Glomerular endothelial cell (primary cell): ENCODE results near the gene MACROD2. TPM values are rescaled to one million over a fixed set of nuclear protein-coding genes. Genes with fewer than 3 reads are reported as not detected.
A peak's percentile ranks its signal among the peaks of the same experiment; 100 is the strongest.

Experiments
- DNase-seq: peaks from one replicate; pipeline ENCODE4 v3.0.0-alpha.2; 2011; ENCODE audit warnings: low read depth, low spot score; ENCODE audit errors: extremely low read depth
- total RNA-seq: library from RNA; depleted of rRNA; stranded (reverse); fragments of >200 nt; gene quantifications from 2 replicates; pipeline ENCODE4 v1.2.3, GENCODE V29; 2015

MACROD2 gene
- total RNA-seq, 1 donor from 2014 or later: 0.76 TPM

DNA sequence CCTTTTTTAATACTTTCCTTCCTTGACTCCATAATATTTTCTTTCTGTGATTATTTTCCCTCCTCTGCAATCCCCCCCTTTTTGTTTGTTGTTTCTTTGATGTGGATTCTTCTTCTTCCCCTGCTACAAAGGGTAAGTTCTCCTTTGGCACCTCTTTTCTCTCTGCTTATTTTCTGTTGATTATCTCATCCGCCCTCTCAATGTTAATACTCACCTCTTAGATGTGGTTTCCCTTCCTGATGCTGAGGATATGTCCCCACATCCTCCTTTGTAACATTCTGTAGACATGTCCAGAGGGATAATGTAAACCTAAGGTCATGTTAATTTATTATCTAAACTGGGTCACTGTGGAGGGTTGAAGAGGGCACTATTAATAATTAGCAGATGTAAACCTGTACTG lies 324.4 kb downstream of the MACROD2 start:
- DNase-seq: no peak

DNA sequence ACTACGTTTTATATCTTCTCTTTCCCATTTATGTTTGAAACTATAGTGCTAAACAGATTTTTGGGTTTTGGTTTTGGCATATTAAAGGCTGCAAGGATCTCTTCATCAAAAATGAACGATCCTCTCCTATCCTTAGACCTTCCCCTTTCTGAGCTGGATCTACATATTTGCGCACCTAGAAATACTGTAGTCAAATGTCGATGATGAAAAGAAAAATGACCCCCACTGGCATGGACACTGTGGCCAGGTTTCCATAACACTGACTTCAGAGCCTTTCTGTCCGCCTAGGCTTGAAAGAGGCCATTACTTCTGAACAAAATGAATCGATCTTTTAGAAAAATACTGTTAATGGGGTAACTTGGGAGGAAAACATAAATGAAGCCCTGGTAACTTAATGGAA lies 336.3 kb downstream of the MACROD2 start:
- DNase-seq: no peak

DNA sequence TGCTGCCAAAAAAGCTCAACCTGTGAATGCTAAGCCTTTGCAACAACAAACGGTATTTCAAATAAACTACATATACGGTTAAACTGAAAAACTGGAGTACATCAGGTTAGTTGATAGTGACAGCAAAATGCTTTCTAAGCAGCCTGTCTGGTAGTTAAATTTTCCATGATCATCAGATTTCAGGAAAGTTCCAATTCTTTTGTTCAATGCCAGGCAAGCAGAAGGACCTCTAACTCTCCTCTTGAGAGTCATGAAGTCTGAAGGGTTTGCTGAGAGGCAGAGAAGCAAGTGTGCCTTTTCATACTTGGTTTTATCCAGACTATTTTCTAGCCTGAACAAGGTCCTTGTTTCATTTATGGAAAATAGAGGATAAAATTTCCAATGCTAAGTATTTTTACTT lies 337.6 kb downstream of the MACROD2 start:
- DNase-seq: no peak

DNA sequence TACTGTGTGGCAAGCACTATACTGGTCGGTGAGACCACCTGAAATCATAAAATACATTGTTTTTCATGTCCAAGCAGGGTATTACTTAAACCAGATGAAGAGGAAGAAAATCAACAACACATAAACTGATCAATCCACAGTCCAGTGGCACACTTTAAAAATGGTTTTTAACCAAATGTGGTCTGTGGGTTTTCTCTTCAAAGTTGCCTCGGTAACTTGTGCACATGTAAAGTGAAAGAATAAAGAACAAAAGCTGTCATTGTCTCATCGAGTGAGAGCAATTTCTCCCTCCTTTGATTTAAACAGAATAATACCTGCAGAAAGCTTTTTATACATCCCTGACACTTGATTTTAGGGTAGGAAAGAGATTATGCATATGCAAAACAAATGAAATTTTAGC lies 338.4 kb downstream of the MACROD2 start:
- DNase-seq: no peak

DNA sequence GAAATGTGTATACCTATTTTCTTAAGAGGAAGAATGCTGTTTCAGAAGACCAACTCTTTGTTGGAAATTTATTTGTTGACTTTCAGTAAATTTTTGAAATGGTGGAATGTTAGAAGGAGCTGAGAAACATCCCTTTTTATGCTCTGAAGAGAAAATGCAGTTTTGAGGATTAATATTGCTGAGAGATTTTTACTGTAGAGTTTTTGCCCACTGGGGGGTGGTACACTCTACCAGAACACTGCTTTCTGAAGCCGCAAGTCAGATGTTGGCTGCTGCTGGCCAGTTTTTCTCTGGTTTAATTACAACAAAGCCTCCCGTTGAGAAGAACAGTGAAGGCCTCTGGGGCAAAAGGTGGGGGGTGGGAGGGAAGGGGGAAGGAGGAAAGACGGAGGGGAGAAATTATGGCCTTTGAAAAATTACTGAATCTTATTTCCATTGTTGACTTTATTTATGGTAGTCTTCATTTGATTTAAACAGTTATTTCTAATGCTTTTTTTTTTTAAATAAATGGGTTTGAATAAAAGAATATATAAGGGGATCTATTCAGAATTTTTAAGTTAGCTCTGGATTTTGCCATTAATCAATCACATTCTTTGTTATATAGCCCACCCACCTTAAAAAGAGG lies 339.1 kb downstream of the MACROD2 start:
- DNase-seq: no peak

DNA sequence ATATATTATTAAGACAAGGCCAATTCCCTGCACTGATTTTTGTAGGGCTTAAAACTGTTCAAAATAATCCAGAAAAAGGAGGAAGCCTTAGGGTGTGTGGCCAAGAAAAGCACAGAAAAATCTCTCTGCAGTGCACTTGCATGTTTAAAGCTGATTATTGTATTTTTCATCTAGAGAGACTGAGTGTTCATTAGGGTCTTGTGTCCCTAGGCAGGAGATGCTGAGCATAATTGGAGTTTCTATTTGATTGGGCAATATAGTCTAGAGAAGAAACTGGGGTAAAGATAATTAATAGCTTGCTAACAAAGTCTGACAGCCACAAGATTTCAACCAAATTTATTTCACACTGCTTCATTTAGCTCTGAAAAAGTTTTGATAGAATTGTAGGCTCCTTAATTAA lies 339.7 kb downstream of the MACROD2 start:
- no peak for DNase-seq

DNA sequence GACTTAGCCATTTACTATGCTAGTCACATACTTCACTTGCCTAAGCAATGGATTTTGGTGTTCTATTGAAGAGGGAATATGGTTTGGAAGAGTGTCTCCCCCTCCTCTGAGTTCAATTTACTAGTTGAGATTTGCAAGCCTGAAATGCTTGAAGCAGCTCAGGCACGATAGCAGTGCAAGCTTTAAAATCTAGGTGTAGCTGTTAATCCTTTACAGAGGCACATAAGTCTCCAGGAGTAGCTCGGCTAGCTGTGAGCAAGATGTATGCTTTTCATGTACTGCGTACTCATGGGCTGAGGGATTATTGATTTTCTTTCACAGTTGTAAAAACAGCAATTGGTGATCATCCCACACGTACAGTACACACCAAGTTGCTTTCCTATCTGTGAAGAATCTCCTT lies 341.4 kb downstream of the MACROD2 start:
- no peak for DNase-seq

DNA sequence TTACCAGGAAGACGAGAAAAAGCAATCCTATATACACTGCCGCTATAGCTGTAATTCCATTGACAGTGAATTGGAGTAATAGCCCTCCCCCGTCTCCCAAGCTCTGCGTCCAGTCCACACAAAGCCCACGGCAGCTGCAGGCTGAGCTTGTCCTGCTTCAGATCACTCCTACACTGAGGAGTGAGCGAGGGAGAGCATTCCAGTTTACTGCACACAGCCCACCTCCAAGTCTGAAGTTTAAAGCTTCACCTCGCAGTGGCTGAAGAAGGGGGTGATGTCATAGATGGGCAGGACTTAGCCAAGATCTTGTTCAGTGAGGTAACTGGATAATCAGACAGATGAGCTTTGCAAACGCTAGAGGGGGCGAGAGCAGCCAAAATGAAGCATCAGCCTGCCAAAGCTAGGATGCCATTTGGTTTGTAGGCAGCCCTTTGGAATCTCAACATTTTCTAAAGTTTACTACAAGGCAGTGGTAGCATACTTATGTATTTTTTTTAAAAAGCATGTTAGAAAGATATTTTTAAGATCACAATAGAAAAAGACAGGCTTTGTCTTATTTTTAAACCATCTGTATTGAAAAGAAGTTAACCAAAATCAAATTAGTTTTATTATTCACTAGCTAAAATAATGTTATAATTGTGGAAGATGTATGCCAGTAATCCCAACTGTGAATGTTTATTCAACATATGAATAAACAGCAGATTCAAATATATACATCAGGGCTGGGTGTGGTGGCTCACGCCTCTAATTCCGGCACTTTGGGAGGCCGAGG lies 342.3 kb downstream of the MACROD2 start, which contains the start of gene FLRT3:
FLRT3 (minus strand) TSS at position 213 of the 772 bp plus-strand sequence. CDS start 10,106 bp downstream, outside the sequence.
- peak; percentile 89 for DNase-seq

DNA sequence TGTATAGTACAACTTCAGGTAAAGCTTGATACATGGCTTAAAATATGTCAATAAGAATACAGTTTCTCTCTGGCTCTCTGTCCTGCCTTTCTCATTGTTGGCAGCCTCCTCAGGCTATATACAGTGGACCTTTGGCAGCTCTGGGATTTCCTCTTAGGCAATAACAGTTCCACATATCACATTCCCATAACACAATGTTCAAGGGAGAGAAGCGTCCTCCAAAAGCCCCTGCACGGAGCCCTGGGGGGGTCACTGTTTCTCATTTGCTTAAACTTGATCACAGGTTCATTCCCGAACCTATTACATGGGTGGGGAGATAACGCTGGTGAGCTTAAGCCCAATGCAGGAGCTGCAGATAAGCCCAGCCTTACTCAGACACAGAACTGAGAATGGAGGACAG lies 346.5 kb downstream of the MACROD2 start:
- DNase-seq: no peak

DNA sequence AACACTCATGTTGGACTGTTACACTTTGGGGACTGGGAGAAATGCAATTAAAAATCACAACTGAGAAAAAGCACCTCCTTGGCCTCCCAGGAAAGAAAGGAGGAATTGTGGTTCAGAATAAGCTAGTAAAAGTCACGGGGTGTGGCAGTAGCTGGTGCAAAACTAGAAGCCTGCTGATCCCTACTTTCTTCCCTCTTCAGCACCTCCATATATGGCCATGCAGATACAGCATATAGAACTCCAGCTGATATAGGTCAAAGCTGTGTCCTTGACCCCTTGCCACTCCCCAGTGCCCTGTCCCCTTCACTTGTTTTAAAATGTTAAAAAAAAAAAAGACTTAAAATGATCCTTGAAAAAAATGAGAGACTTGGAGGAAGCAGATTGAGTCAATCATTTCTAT lies 347.6 kb downstream of the MACROD2 start:
- no peak for DNase-seq

DNA sequence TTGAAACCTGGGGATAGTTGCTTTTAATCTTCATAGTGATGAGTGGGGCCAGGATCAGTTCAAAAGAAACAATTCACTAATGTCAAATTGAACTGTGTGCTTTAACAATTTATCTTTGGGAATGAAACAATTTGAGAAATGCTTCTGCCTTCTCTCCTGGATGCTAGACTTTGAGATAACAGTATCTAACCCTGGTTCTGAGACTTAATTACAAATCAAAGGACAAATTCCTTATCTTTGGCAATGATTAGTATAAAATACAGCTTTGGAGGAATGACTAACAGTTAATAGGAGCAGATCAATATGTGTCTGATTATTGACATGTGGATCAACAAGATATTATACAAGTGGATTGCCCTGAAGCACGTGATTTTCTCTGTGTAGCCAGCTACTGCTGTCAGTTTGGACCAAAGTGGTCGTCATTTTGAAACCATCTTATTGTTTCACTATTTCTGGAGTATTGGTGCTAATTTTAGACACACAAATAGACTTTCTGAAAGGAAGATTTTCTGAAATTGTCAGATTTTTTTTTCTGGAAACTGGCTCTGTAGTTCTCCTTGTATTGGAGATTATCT lies 348.3 kb downstream of the MACROD2 start:
- no peak for DNase-seq

DNA sequence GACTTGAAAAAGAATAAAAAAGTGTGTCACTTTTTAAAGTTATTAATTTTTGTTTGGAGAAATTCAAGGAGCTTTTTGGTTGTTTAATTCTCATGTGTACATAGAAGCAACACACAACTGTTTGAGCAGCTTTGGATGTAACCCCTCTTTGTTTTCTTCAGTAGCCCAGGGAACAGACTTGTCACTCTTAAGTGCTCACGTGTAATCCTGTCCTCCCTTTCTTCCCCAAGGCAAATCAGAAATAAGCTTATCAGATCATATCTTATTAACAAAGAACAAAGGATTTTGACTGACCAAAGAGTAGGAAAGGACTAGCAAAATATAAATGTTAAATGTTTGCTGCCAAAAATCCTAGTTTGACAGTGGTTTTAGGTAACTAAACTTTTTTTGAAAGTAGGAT lies 349.4 kb downstream of the MACROD2 start:
- DNase-seq: no peak

DNA sequence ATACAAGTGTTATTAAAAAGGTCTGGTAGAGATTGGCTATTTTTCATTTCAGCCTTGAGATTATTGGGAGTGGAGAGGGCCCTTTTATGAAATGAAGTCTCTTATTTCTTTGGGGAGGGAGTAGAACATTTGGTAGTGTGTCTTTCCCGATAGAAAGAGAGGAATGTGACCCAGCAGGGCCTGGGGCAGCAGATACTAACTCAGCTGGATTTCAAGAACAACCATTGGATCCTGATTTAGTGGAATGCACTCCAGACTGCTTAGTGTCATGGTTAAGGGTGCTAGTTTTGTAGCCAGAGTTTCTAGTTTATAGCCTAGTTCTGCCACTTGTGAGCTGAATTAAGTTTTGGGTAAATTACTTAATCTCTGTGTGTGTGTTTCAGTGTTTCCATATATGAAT lies 360.5 kb downstream of the MACROD2 start:
- DNase-seq: no peak

DNA sequence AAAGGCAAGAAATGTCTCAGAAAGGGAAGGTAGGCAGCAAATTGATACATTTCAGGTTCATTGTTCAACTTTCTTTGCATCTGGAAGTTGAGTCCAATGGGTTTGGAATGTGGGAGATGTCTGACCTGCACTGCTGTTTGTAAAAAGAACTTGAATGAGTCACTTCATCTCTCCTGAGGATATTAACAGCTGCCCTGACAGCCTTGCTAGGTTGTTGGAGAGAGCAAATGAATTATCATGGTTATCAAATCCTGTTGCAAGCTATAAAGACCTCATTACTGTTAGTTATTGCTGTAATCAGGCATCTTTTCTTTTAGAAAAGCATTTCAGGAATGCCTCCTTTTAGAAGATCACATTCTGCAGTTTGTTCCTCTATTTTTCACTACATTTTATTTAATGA lies 365.1 kb downstream of the MACROD2 start:
- no peak for DNase-seq

DNA sequence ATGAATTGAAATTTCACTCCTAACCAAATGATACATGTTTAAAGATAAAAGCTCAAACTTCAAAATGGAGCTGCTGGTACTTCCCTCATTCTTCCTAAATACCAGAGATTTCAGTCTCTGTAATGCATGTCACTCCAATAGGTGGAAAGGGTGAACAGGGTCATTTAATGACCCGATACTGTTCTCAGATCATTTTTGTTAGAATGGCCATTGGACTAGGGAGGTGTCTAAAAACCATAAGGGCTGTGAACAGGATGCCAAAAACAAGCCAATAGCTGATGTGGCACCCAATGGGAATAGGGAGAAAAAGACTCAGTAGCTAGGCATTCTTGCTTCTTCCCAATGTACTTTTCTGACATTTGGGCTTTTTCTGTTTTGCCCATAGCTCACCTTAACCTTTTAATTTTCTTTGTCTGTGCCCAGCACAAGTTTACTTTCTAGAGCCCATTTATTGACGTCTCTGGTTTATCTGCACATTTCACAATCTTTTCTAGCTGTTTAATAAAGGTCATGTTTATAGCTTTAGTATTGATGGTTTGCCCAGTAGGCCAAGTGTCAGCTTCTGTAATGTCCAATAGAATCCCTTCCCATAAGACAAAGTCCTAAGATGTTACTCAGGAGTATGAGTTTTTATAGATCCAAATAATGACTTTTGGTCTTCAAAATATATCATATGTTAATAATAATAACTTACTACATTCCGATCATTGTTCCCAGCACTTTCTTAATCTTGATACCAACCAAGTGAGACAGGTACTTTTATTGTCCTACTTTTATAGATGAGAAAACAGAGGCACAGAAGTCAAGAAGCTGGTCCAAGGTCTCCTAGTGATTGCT lies 366.4 kb downstream of the MACROD2 start:
- no peak for DNase-seq

DNA sequence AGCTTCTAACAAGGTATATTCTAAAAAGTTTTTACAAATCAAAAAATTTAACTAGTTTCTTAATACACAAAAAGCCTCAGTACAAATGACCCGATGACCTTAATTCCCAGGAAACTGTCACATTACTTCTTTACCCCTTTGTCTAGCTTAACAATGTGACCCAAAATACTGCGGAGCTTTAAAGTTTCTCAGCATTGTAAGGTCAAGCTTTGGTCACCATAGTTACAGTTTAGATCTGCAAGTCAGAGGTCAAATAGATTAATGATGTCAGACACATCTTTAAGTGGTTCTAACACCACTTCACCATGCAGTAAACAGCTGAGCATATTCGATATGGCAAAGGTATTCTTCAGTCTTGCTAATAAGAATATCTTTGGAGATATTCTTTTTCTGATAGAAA lies 378.9 kb downstream of the MACROD2 start:
- no peak for DNase-seq

DNA sequence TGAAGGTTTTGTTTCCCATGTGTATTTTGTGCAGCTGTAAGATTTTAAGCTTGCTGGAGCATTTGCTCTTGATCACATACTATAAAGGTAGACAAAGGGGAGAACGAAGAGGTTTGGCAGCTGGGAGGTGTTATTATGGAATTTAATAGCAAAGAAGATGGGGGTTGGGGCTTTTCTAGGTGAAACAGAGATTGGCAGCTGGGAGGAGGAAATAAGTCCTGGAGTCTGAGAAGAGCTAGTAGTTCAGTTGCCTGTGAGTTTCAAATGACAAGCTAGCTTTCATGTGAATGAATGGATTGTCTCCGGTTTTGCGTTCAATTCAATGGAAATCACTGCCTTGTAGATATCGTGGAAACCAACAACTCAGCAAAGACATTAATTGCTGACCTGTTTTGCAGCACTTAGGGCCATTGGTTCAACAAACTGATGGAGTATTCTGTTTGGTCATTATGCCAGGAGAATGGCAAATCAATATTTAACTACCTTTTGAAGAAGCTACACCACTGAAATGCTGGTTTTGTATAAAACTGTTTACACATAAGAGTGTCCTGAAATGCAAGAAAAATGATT lies 380.2 kb downstream of the MACROD2 start:
- no peak for DNase-seq

DNA sequence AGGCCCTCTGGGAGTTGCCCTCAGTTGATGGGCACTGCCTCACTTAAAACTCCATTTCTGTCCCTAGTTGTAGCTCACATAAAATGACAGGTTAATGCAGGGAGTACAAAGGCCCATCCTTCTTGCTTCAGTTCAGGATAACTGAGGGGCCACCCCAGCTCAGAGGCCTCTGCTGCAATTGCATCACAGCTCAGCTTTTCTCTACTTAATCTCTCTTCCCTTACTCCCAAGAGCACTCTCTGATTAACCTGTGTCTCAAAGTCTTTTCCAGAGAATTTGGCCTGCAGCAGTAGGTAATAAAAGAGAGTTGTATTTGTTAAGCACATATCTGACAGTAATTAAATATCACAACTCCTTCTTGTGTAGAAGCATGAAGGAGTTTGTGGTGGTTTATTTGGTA lies 383.0 kb downstream of the MACROD2 start:
- no peak for DNase-seq

DNA sequence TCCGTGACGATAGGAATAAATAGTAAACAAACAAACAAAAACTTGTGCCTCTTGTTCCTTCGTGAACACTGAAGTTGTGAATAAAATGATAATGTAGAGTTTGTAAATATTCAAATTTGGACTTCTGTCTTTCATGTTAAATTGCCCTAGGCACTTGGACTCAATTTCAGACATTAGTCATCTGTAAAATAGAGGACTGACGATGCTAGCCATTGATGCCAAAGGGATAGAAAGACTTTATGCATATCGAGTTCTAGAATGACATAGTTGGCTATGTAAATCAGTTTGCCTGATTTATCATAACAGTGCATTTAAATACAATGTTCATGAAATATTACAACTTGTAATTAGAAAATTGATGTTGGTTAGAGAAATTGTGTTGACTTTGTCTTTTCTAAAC lies 388.0 kb downstream of the MACROD2 start:
- no peak for DNase-seq

DNA sequence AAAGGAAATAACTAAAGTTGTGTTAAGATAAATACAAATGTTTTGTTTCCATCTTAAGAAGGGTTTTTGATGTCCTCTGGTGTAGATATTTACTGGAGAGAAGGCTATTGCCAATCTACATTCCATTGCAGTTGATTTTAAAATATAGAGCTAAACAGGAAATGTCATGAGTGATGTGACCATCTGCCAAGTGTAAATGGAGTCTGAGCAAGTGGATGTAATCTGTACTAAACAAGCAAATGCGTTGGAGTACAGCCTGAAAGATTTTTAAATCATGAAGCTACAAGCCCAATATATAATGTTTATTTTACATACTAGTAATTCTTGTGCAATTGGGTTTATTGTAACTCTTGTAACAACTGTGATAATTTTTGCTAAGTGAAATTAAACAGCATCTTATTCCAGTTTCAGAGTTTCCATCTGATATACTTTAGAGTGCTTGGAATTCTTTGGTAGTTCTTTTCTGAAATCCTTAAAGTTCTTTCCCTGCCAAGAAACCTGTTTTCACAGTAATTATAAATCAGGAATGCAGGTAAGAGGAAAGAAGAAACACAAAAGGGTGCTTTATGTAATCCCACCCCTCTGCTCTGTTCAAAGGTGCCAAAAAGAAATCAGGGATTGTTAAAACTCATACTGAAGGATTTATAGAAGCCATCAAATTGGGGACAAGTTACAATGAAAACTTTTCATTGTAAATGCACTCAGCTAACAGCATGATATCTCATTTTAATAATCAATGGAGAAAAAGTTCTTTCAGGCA lies 389.3 kb downstream of the MACROD2 start:
- DNase-seq: no peak
